Activated CD4-positive, alpha-beta memory T cell treated with anti-CD3 and anti-CD28 coated beads, Interleukin-2, amount 10 ng/mL, durations not matched to agents 7 days and 5 days (primary cell): ENCODE measurements around the gene TLE4. TPM values are rescaled to one million over a fixed set of nuclear protein-coding genes. Genes with fewer than 3 reads are reported as not detected.
"Not testable (repeated sequence)": the region's sequence is repeated elsewhere in the genome, so short reads cannot be mapped to it uniquely, and the experiment has no call there.

Source experiments
- CTCF ChIA-PET: fragments of 350-600 bp; sonication (Branson Sonifier 250); formaldehyde crosslinking; loops from one replicate; lab custom pipeline; 2021; ENCODE audit warnings: antibody characterized with exemption, inconsistent platforms; lab: Charles Lee
- POLR2A ChIA-PET: fragments of 350-600 bp; sonication (Branson Sonifier 250); formaldehyde crosslinking; loops from one replicate; lab custom pipeline; 2021; ENCODE audit warnings: antibody characterized with exemption; lab: Charles Lee
- DNase-seq: peaks from one replicate; pipeline ENCODE4 v3.0.0-alpha.2; 2020
- H3K27ac Mint-ChIP-seq: one replicate; pipeline ENCODE4 v1.8.0; 2021; ENCODE audit warnings: mild to moderate bottlenecking, mixed read lengths
- H3K27me3 Mint-ChIP-seq: one replicate; pipeline ENCODE4 v1.8.0; 2021; ENCODE audit warnings: mixed read lengths
- H3K36me3 Mint-ChIP-seq: one replicate; pipeline ENCODE4 v1.8.0; 2021; ENCODE audit warnings: low read depth, mixed read lengths
- H3K4me1 Mint-ChIP-seq: one replicate; pipeline ENCODE4 v1.8.0; 2021; ENCODE audit warnings: mixed read lengths
- H3K4me3 Mint-ChIP-seq: one replicate; pipeline ENCODE4 v1.8.0; 2021; ENCODE audit warnings: mild to moderate bottlenecking, mixed read lengths
- H3K9me3 Mint-ChIP-seq: one replicate; pipeline ENCODE4 v1.8.0; 2021; ENCODE audit warnings: mixed read lengths
- total RNA-seq, 2 experiments: library from RNA; stranded (reverse); gene quantifications; one replicate each; pipeline ENCODE4 v1.2.3, GENCODE V29; 2021

TLE4 gene
- total RNA-seq, result 10 to 100 TPM; 33.3 to 38.3 TPM

GRCh38 chr9:79571309-79572031 is at the start of gene TLE4:
TLE4 (plus strand) TSS chr9:79571965; CDS start chr9:79572791, 826 bp downstream.
- Mint-ChIP-seq H3K27ac (peak within 1 kb of the TSS; percentile 72), H3K4me1 (peaks cover 31% of the 10 kb centered on the region), H3K36me3 (peaks cover 23% of the 10 kb centered on the region), H3K9me3 (no peaks in the 10 kb centered on the region), H3K27me3 (no peaks in the 10 kb centered on the region), H3K4me3 (peak within 1 kb of the TSS; percentile 82)
- ChIA-PET POLR2A (interaction anchor here (0.7 to 2.0 kb wide), 23 partner anchors 9 to 1370 kb away, joined by 3 to 30 read pairs (median 6); partner anchors contain the start of gene PSAT1), CTCF (interaction anchor here (0.8 to 1.2 kb wide), 4 partner anchors 13 to 160 kb away, joined by 3 read pairs; no protein-coding TSS in a partner anchor)
- DNase-seq, result peak; percentile 99

GRCh38 chr9:79522793-79523192 is 49.0 kb upstream of the TLE4 start:
- H3K9me3 Mint-ChIP-seq, result no peaks in the 10 kb centered on the region
- ChIA-PET POLR2A (no interaction called here), CTCF (no interaction called here)
- peaks cover 3% of the 10 kb centered on the region for H3K27me3 Mint-ChIP-seq
- H3K4me3 Mint-ChIP-seq, result no peak overlapping the region
- no peaks in the 10 kb centered on the region for H3K4me1 Mint-ChIP-seq
- H3K36me3 Mint-ChIP-seq, result no peaks in the 10 kb centered on the region
- H3K27ac Mint-ChIP-seq, result no peak overlapping the region
- DNase-seq, result no peak

GRCh38 chr9:79524266-79524665 is 47.5 kb upstream of the TLE4 start:
- Mint-ChIP-seq H3K9me3 (no peaks in the 10 kb centered on the region), H3K27ac (no peak overlapping the region), H3K36me3 (no peaks in the 10 kb centered on the region), H3K4me1 (no peaks in the 10 kb centered on the region), H3K4me3 (no peak overlapping the region), H3K27me3 (peaks cover 3% of the 10 kb centered on the region)
- DNase-seq, result no peak
- POLR2A ChIA-PET, result no interaction called here
- CTCF ChIA-PET, result no interaction called here

- ChIA-PET CTCF (no interaction called here), POLR2A (no interaction called here)
- Mint-ChIP-seq H3K27me3 (no peaks in the 10 kb centered on the region), H3K27ac (no peak overlapping the region), H3K36me3 (no peaks in the 10 kb centered on the region), H3K4me1 (no peaks in the 10 kb centered on the region), H3K9me3 (no peaks in the 10 kb centered on the region), H3K4me3 (no peak overlapping the region)
- no peak for DNase-seq
These were observed 45.6 kb upstream of the TLE4 start for GRCh38 chr9:79526149-79526672.

- Mint-ChIP-seq H3K36me3 (no peaks in the 10 kb centered on the region), H3K27ac (no peak overlapping the region), H3K9me3 (no peaks in the 10 kb centered on the region), H3K4me1 (no peaks in the 10 kb centered on the region), H3K4me3 (no peak overlapping the region), H3K27me3 (no peaks in the 10 kb centered on the region)
- ChIA-PET CTCF (no interaction called here), POLR2A (no interaction called here)
- DNase-seq, result no peak
These were observed 36.2 kb upstream of the TLE4 start for GRCh38 chr9:79535534-79535933.

GRCh38 chr9:79537838-79538237 is 33.9 kb upstream of the TLE4 start:
- H3K4me3 Mint-ChIP-seq, result no peak overlapping the region
- H3K36me3 Mint-ChIP-seq, result no peaks in the 10 kb centered on the region
- H3K27ac Mint-ChIP-seq, result no peak overlapping the region
- ChIA-PET POLR2A (no interaction called here), CTCF (no interaction called here)
- no peaks in the 10 kb centered on the region for H3K27me3 Mint-ChIP-seq
- no peaks in the 10 kb centered on the region for H3K9me3 Mint-ChIP-seq
- no peaks in the 10 kb centered on the region for H3K4me1 Mint-ChIP-seq
- DNase-seq, result no peak

- Mint-ChIP-seq H3K4me3 (no peak overlapping the region), H3K9me3 (peaks cover 2% of the 10 kb centered on the region), H3K27ac (no peak overlapping the region), H3K27me3 (no peaks in the 10 kb centered on the region), H3K4me1 (peaks cover 7% of the 10 kb centered on the region), H3K36me3 (no peaks in the 10 kb centered on the region)
- CTCF ChIA-PET, result interaction anchor here (0.8 kb wide), 1 partner anchor 293 kb away, joined by 4 read pairs; no protein-coding TSS in a partner anchor
- DNase-seq, result no peak
- POLR2A ChIA-PET, result interaction anchor here (1.0 kb wide), 1 partner anchor 29 kb away, joined by 3 read pairs; the partner anchor contains the start of gene TLE4
These were observed 28.8 kb upstream of the TLE4 start for GRCh38 chr9:79542735-79543620.

- H3K4me1 Mint-ChIP-seq, H3K36me3 Mint-ChIP-seq, H3K27me3 Mint-ChIP-seq, H3K4me3 Mint-ChIP-seq, DNase-seq, H3K9me3 Mint-ChIP-seq, CTCF ChIA-PET, H3K27ac Mint-ChIP-seq: not testable (repeated sequence)
- POLR2A ChIA-PET, result interaction anchor here (1.0 kb wide), 1 partner anchor 27 kb away, joined by 3 read pairs; the partner anchor contains the start of gene TLE4
These were observed 27.4 kb upstream of the TLE4 start for GRCh38 chr9:79544375-79544774.

GRCh38 chr9:79551586-79551985 is 20.2 kb upstream of the TLE4 start:
- ChIA-PET CTCF (no interaction called here), POLR2A (no interaction called here)
- no peaks in the 10 kb centered on the region for H3K9me3 Mint-ChIP-seq
- no peak overlapping the region for H3K27ac Mint-ChIP-seq
- DNase-seq, result no peak
- H3K4me1 Mint-ChIP-seq, result no peaks in the 10 kb centered on the region
- H3K4me3 Mint-ChIP-seq, result no peak overlapping the region
- no peaks in the 10 kb centered on the region for H3K36me3 Mint-ChIP-seq
- H3K27me3 Mint-ChIP-seq, result no peaks in the 10 kb centered on the region

- ChIA-PET CTCF (no interaction called here), POLR2A (no interaction called here)
- no peaks in the 10 kb centered on the region for H3K4me1 Mint-ChIP-seq
- H3K36me3 Mint-ChIP-seq, result no peaks in the 10 kb centered on the region
- no peak overlapping the region for H3K4me3 Mint-ChIP-seq
- no peak overlapping the region for H3K27ac Mint-ChIP-seq
- no peak for DNase-seq
- H3K27me3 Mint-ChIP-seq, result no peaks in the 10 kb centered on the region
- no peaks in the 10 kb centered on the region for H3K9me3 Mint-ChIP-seq
These were observed 19.8 kb upstream of the TLE4 start for GRCh38 chr9:79551994-79552393.

GRCh38 chr9:79555474-79556089 is 16.2 kb upstream of the TLE4 start:
- no peak for DNase-seq
- ChIA-PET CTCF (no interaction called here), POLR2A (no interaction called here)
- no peaks in the 10 kb centered on the region for H3K27me3 Mint-ChIP-seq
- no peak overlapping the region for H3K4me3 Mint-ChIP-seq
- H3K4me1 Mint-ChIP-seq, result no peaks in the 10 kb centered on the region
- H3K36me3 Mint-ChIP-seq, result no peaks in the 10 kb centered on the region
- H3K27ac Mint-ChIP-seq, result no peak overlapping the region
- no peaks in the 10 kb centered on the region for H3K9me3 Mint-ChIP-seq

- CTCF ChIA-PET, result no interaction called here
- Mint-ChIP-seq H3K9me3 (no peaks in the 10 kb centered on the region), H3K27ac (no peak overlapping the region), H3K4me3 (no peak overlapping the region), H3K36me3 (no peaks in the 10 kb centered on the region), H3K4me1 (peaks cover 2% of the 10 kb centered on the region), H3K27me3 (no peaks in the 10 kb centered on the region)
- DNase-seq, result no peak
- POLR2A ChIA-PET, result no interaction called here
These were observed 12.1 kb upstream of the TLE4 start for GRCh38 chr9:79559495-79560181.
